PC-9 (cell line): Measurements from ENCODE around the gene TOMM70. TPM values are rescaled to one million over a fixed set of nuclear protein-coding genes. Genes with fewer than 3 reads are reported as not detected.

ENCODE experiments used
- BruUV-seq: library from RNA; stranded (reverse); fragments of 400-500 nt; replicated peaks from 2 replicates; lab custom pipeline; 2021; lab: Mats Ljungman, UMichigan
- CTCF ChIA-PET: fragments of 300-600 bp; sonication (Branson Sonifier 250); formaldehyde crosslinking; loops from one replicate; lab custom pipeline; 2022; ENCODE audit warnings: antibody characterized with exemption; lab: Charles Lee
- POLR2A ChIA-PET: fragments of 300-600 bp; sonication (Branson Sonifier 250); formaldehyde crosslinking; loops from one replicate; lab custom pipeline; 2022; ENCODE audit warnings: antibody characterized with exemption; ENCODE audit not compliant: unreplicated experiment; lab: Charles Lee
- DNase-seq, 2 experiments: peaks; one replicate each; pipeline versions ENCODE4 v3.0.0 to v3.0.0-alpha.2; 2015 to 2022; ENCODE audit warnings: mixed read lengths in 1 of 2
- H2AFZ ChIP-seq: fragments of 200-600 bp; sonication (generic); 2 replicates; pipeline ENCODE4 v1.8.1; 2017; ENCODE audit warnings: antibody characterized with exemption
- H3F3A ChIP-seq: fragments of 200-600 bp; sonication (generic); 2 replicates; pipeline ENCODE4 v1.8.1; 2017; ENCODE audit warnings: antibody characterized with exemption, mild to moderate bottlenecking, low read depth; ENCODE audit not compliant: insufficient read depth
- H3K27ac ChIP-seq: fragments of 200-600 bp; sonication (generic); 2 replicates; pipeline ENCODE4 v1.6.1; 2016; ENCODE audit warnings: mixed run types
- H3K27me3 ChIP-seq: fragments of 200-600 bp; sonication (generic); 2 replicates; pipeline ENCODE4 v1.6.1; 2016; ENCODE audit warnings: low read depth, mixed run types; ENCODE audit not compliant: insufficient read depth
- H3K36me3 ChIP-seq: fragments of 200-600 bp; sonication (generic); 2 replicates; pipeline ENCODE4 v1.6.1; 2016; ENCODE audit warnings: low read depth, mixed run types
- H3K4me1 ChIP-seq: fragments of 200-600 bp; sonication (generic); replicated peaks from 2 replicates; pipeline ENCODE4 v1.6.1; 2016; ENCODE audit warnings: mixed run types; ENCODE audit not compliant: insufficient read depth
- H3K4me2 ChIP-seq: fragments of 200-600 bp; sonication (generic); 2 replicates; pipeline ENCODE4 v1.6.1; 2017; ENCODE audit warnings: mixed run types
- H3K4me3 ChIP-seq: fragments of 200-600 bp; sonication (generic); 2 replicates; pipeline ENCODE4 v1.6.1; 2016; ENCODE audit warnings: mixed run types
- H3K79me2 ChIP-seq: fragments of 200-600 bp; sonication (generic); 2 replicates; pipeline ENCODE4 v1.6.1; 2017; ENCODE audit warnings: low read depth, mixed run types
- H3K9me2 ChIP-seq: fragments of 200-600 bp; sonication (generic); 2 replicates; pipeline ENCODE4 v1.8.1; 2017; ENCODE audit warnings: mild to moderate bottlenecking; ENCODE audit not compliant: insufficient read depth
- H3K9me3 ChIP-seq: fragments of 200-600 bp; sonication (generic); 2 replicates; pipeline ENCODE4 v1.8.1; 2016; ENCODE audit warnings: low read depth; ENCODE audit not compliant: insufficient read depth
- H4K20me1 ChIP-seq: fragments of 200-600 bp; sonication (generic); 2 replicates; pipeline ENCODE4 v1.8.1; 2017; ENCODE audit not compliant: insufficient read depth
- CTCF ChIP-seq: fragments of 200-600 bp; sonication (generic); conservative IDR thresholded peaks from 2 replicates; pipeline ENCODE4 v1.6.1; 2017; ENCODE audit warnings: mixed run types, antibody characterized with exemption, mild to moderate bottlenecking, moderate library complexity
- EZH2 ChIP-seq: fragments of 200-600 bp; sonication (generic); IDR thresholded peaks from 2 replicates; pipeline ENCODE4 v1.8.0; 2017; ENCODE audit warnings: antibody characterized with exemption, low read depth
- intact Hi-C: fragments of 100-400 bp; cut with micrococcal nuclease; formaldehyde crosslinking; loops from one replicate; pipeline ENCODE4 v1.10.0; 2022; ENCODE audit not compliant: unreplicated experiment
- total RNA-seq: library from RNA; stranded (reverse); gene quantifications from 2 replicates; pipeline ENCODE4 v1.2.3, GENCODE V29; 2021

Gene TOMM70
- total RNA-seq, 1 experiment from 2014 or later: 65.2 TPM

- no peaks in the 10 kb centered on the region for H3K9me3 ChIP-seq
- CTCF ChIA-PET: no interaction called here
- H3K27ac ChIP-seq: no peak overlapping the region
- intact Hi-C loops: no loop called here
- no peak for DNase-seq
- POLR2A ChIA-PET: no interaction called here
- no peaks in the 10 kb centered on the region for H3K79me2 ChIP-seq
- H3K27me3 ChIP-seq: no peaks in the 10 kb centered on the region
- no peak overlapping the region for H3K4me3 ChIP-seq
- no peak overlapping the region for H3K4me2 ChIP-seq
- TF ChIP-seq EZH2: no peak
- TF ChIP-seq CTCF: no peak
- peaks cover 26% of the 10 kb centered on the region; the same call in 1 of the 2 replicates for H3K36me3 ChIP-seq
- H4K20me1 ChIP-seq: no peaks in the 10 kb centered on the region
- no peak overlapping the region for H2AFZ ChIP-seq
- BruUV-seq: no TSS peak
- no peaks in the 10 kb centered on the region for H3K9me2 ChIP-seq
- H3F3A ChIP-seq: no peaks in the 10 kb centered on the region
- H3K4me1 ChIP-seq: no peaks in the 10 kb centered on the region
Measured at GRCh38 chr3:100325827-100326226, 75.1 kb downstream of the TOMM70 start.

GRCh38 chr3:100324044-100324443 lies 76.8 kb downstream of the TOMM70 start:
- Histone ChIP-seq H3K4me3 (no peak overlapping the region), H4K20me1 (no peaks in the 10 kb centered on the region), H3K27me3 (no peaks in the 10 kb centered on the region), H3K36me3 (peaks cover 37% of the 10 kb centered on the region), H3K4me2 (no peak overlapping the region), H3K9me3 (no peaks in the 10 kb centered on the region), H3K79me2 (no peaks in the 10 kb centered on the region), H3K27ac (no peak overlapping the region), H3F3A (no peaks in the 10 kb centered on the region; the same call in 1 of the 2 replicates), H3K9me2 (no peaks in the 10 kb centered on the region), H3K4me1 (no peaks in the 10 kb centered on the region), H2AFZ (no peak overlapping the region)
- intact Hi-C loops: loop anchor here (5.0 kb wide), 1 partner anchor 398 kb away; no protein-coding TSS in a partner anchor
- no peak for DNase-seq
- BruUV-seq: no TSS peak
- ChIA-PET CTCF (no interaction called here), POLR2A (interaction anchor here (0.7 to 0.8 kb wide), 2 partner anchors 15 to 69 kb away, joined by 3 to 4 read pairs; no protein-coding TSS in a partner anchor)
- TF ChIP-seq EZH2: no peak
- TF ChIP-seq CTCF: no peak

- H3K27me3 ChIP-seq: no peaks in the 10 kb centered on the region
- BruUV-seq: no TSS peak
- intact Hi-C loops: loop anchor here (5.0 to 10.0 kb wide), 4 partner anchors 402 to 877 kb away; no protein-coding TSS in a partner anchor
- CTCF ChIA-PET: no interaction called here
- peaks cover 37% of the 10 kb centered on the region for H3K36me3 ChIP-seq
- no peak for DNase-seq
- TF ChIP-seq CTCF (no peak), EZH2 (no peak)
- POLR2A ChIA-PET: no interaction called here
- H3K9me3 ChIP-seq: no peaks in the 10 kb centered on the region
- H3K4me2 ChIP-seq: no peak overlapping the region
- 0 out of 2 replicates have a peak, but pooled peaks cover 3% of the 10 kb centered on the region for H4K20me1 ChIP-seq
- peaks cover 20% of the 10 kb centered on the region for H3F3A ChIP-seq
- H3K4me1 ChIP-seq: no peaks in the 10 kb centered on the region
- H3K4me3 ChIP-seq: no peak overlapping the region
- H3K27ac ChIP-seq: no peak overlapping the region
- no peak overlapping the region for H2AFZ ChIP-seq
- H3K9me2 ChIP-seq: no peaks in the 10 kb centered on the region
- no peaks in the 10 kb centered on the region for H3K79me2 ChIP-seq
Measured at GRCh38 chr3:100319951-100320350, 80.9 kb downstream of the TOMM70 start.
